HL-60 (cell line): Measurements from ENCODE around the gene FAM174C.

Source experiments
- CTCF ChIP-seq: IDR thresholded peaks from one replicate; pipeline ENCODE4 v1.5.1; 2011; ENCODE audit warnings: low read length, control low read depth, inconsistent platforms; ENCODE audit not compliant: insufficient read depth
- GABPA ChIP-seq: IDR thresholded peaks from 2 replicates; pipeline ENCODE4 v1.6.1; 2012; ENCODE audit warnings: low read depth
- POLR2AphosphoS5 ChIP-seq: IDR thresholded peaks from 2 replicates; pipeline ENCODE4 v1.6.1; 2012; ENCODE audit warnings: low read depth
- REST ChIP-seq: IDR thresholded peaks from 2 replicates; pipeline ENCODE4 v1.6.1; 2012; ENCODE audit warnings: low read depth; ENCODE audit not compliant: insufficient replicate concordance
- SPI1 ChIP-seq: IDR thresholded peaks from 2 replicates; pipeline ENCODE4 v1.6.1; 2012; ENCODE audit warnings: low read depth, mild to moderate bottlenecking, borderline replicate concordance

- TF ChIP-seq CTCF (no peak), POLR2AphosphoS5 (no peak), REST (no peak), GABPA (no peak), SPI1 (no peak)
These were observed 41.0 kb upstream of the FAM174C start for GRCh38 chr19:1234051-1234954.
